Stimulated activated CD4-positive, alpha-beta T cell treated with anti-CD3 and anti-CD28 coated beads, Interleukin-15, amount 100 ng/mL, for 48 hours (primary cell): ENCODE results near the gene DCUN1D1.

Experiments used
- DNase-seq, 2 donors: peaks; one replicate each; pipeline ENCODE4 v3.0.0-alpha.2; 2020; ENCODE audit warnings: low read depth in 2 of 2

DCUN1D1 gene

GRCh38 chr3:182892226-182892625 lies 88.1 kb downstream of the DCUN1D1 start:
- DNase-seq, result no peak

- no peak for DNase-seq
Observed at GRCh38 chr3:182891364-182891763, 89.0 kb downstream of the DCUN1D1 start.

GRCh38 chr3:182889948-182890629 lies 90.2 kb downstream of the DCUN1D1 start:
- no peak for DNase-seq
